ENCODE results near the gene ST3GAL2.

GRCh38 chr16:70478169-70478568 lies 39.3 kb upstream of the ST3GAL2 start:
- TF ChIP-seq FOXM1 (IDR thresholded peaks at IDR 0.05; ENCODE audit: borderline replicate concordance) (no peak), NFRKB (IDR thresholded peaks at IDR 0.05) (no peak)
